ENCODE measurements around the gene IQCK.

The IQCK gene

DNA sequence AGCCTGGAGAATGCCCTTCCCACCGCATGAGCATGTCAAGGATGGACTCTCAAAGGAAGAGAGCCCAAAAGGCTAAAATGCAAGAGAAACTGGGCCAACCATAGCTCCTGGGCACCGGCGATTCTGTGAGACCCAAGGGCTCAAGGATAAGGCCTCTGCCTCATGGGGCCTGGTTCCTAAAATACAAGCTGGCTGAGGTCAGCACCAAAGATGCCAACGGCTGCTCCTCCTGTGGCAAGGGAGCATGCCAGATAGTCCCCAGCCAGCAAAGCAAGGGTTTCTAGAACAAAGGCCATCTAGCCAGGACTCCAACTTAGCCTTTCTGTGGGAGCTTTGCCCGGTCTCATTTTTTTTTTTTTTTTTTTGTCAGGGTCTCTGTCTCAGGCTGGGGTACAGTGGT is 146.5 kb downstream of the IQCK start:
- Histone ChIP-seq H3K9me3 (ENCODE audit: control insufficient read depth, insufficient read depth, low read depth, low read length) (no peaks in the 10 kb centered on the region), H3K36me3 (ENCODE audit: control insufficient read depth in 2 of 2, insufficient read depth in 1 of 2, low read length in 2 of 2) (peaks cover 0 to 3% of the 10 kb centered on the region in 2 experiments; a peak in 1 of 3 replicates), H3K4me3 (ENCODE audit: low read depth, low read length) (no peak overlapping the region), H3K4me1 (ENCODE audit: control insufficient read depth, insufficient read depth, low read length) (0 out of 2 replicates have a peak, but pooled peaks cover 2% of the 10 kb centered on the region), H3K27ac (ENCODE audit: extremely low read depth, low read depth, low read length) (no peak overlapping the region)
- TF ChIP-seq ZNF211 (tag by site-specific recombination; IDR thresholded peaks at IDR 0.05; ENCODE audit: low read depth), result no peak
- TF ChIP-seq ZNF37A (tag by site-specific recombination; IDR thresholded peaks at IDR 0.05), result no peak
- no peak for TF ChIP-seq ZNF623 (tag by site-specific recombination; IDR thresholded peaks at IDR 0.05)
- no peak for TF ChIP-seq KLF1 (tag by site-specific recombination; IDR thresholded peaks at IDR 0.05)
- TF ChIP-seq, protein P1, sequence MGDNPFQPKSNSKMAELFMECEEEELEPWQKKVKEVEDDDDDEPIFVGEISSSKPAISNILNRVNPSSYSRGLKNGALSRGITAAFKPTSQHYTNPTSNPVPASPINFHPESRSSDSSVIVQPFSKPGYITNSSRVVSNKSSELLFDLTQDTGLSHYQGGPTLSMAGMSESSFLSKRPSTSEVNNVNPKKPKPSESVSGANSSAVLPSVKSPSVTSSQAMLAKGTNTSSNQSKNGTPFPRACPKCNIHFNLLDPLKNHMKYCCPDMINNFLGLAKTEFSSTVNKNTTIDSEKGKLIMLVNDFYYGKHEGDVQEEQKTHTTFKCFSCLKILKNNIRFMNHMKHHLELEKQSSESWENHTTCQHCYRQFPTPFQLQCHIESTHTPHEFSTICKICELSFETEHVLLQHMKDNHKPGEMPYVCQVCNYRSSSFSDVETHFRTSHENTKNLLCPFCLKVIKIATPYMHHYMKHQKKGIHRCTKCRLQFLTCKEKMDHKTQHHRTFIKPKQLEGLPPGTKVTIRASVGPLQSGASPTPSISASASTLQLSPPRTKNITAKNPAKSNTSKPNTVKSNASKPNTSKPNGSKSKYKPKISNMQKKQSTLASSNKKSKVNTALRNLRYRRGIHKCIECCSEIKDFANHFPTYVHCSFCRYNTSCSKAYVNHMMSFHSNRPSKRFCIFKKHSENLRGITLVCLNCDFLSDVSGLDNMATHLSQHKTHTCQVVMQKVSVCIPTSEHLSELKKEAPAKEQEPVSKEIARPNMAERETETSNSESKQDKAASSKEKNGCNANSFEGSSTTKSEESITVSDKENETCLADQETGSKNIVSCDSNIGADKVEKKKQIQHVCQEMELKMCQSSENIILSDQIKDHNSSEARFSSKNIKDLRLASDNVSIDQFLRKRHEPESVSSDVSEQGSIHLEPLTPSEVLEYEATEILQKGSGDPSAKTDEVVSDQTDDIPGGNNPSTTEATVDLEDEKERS (tag by site-specific recombination; IDR thresholded peaks at IDR 0.05), result no peak
- no peak for TF ChIP-seq ZNF658 (tag by site-specific recombination; IDR thresholded peaks at IDR 0.05)
- TF ChIP-seq IKZF3 (tag by site-specific recombination; IDR thresholded peaks at IDR 0.05), result no peak
- TF ChIP-seq ZNF677 (tag by site-specific recombination; IDR thresholded peaks at IDR 0.05), result no peak
- TF ChIP-seq, protein P2, sequence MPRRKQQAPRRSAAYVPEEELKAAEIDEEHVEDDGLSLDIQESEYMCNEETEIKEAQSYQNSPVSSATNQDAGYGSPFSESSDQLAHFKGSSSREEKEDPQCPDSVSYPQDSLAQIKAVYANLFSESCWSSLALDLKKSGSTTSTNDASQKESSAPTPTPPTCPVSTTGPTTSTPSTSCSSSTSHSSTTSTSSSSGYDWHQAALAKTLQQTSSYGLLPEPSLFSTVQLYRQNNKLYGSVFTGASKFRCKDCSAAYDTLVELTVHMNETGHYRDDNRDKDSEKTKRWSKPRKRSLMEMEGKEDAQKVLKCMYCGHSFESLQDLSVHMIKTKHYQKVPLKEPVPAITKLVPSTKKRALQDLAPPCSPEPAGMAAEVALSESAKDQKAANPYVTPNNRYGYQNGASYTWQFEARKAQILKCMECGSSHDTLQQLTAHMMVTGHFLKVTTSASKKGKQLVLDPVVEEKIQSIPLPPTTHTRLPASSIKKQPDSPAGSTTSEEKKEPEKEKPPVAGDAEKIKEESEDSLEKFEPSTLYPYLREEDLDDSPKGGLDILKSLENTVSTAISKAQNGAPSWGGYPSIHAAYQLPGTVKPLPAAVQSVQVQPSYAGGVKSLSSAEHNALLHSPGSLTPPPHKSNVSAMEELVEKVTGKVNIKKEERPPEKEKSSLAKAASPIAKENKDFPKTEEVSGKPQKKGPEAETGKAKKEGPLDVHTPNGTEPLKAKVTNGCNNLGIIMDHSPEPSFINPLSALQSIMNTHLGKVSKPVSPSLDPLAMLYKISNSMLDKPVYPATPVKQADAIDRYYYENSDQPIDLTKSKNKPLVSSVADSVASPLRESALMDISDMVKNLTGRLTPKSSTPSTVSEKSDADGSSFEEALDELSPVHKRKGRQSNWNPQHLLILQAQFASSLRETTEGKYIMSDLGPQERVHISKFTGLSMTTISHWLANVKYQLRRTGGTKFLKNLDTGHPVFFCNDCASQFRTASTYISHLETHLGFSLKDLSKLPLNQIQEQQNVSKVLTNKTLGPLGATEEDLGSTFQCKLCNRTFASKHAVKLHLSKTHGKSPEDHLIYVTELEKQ (tag by site-specific recombination; IDR thresholded peaks at IDR 0.05; ENCODE audit: borderline replicate concordance), result no peak
- no peak for TF ChIP-seq ZNF560 (tag by site-specific recombination; IDR thresholded peaks at IDR 0.05; ENCODE audit: borderline replicate concordance)
- no peak for TF ChIP-seq ZNF548 (tag by site-specific recombination; IDR thresholded peaks at IDR 0.05)
- no peak for TF ChIP-seq ZNF561 (tag by site-specific recombination; IDR thresholded peaks at IDR 0.05; ENCODE audit: borderline replicate concordance)
- no peak for TF ChIP-seq KLF10 (tag by site-specific recombination; IDR thresholded peaks at IDR 0.05)
- TF ChIP-seq ZNF175 (tag by site-specific recombination; IDR thresholded peaks at IDR 0.05), result no peak
- no peak for TF ChIP-seq EGR2 (tag by site-specific recombination; IDR thresholded peaks at IDR 0.05; ENCODE audit: low read depth)
- no peak for TF ChIP-seq ZNF645 (tag by site-specific recombination; IDR thresholded peaks at IDR 0.05)
- TF ChIP-seq ZNF654 (tag by site-specific recombination; IDR thresholded peaks at IDR 0.05; ENCODE audit: low read depth), result no peak
- TF ChIP-seq ZNF335 (tag by site-specific recombination; conservative IDR thresholded peaks at IDR 0.05), result no peak
- no peak for TF ChIP-seq ZNF311 (tag by site-specific recombination; IDR thresholded peaks at IDR 0.05; ENCODE audit: borderline replicate concordance)
- CTCF ChIA-PET, result no interaction called here
- POLR2A ChIA-PET, result interaction anchor here (0.6 to 1.0 kb wide), 2 partner anchors 11 to 1064 kb away, joined by 3 read pairs; no protein-coding TSS in a partner anchor

DNA sequence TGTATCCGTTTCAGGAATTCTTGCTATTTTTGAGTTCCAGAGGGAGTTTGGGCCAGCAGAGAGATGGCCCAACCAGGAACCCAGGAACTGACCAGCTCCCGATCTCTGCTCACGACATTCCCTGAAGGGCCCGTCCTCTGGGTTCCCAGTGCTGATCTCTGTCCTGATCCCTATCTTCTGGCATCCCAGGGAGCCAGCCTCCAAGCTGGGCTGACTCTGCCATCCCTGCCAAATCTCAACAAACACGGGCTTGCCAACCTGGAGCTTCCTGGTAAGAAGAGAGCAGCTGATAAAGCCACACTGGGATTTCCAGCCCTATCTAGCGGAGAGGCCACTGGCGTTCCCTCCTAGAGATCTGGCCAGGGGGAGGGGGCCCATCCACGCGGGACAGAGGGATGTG is 150.3 kb downstream of the IQCK start:
- no peaks in the 10 kb centered on the region for H3K4me1 ChIP-seq (ENCODE audit: control insufficient read depth, insufficient read depth, low read length)
- H3K27ac ChIP-seq (ENCODE audit: extremely low read depth, low read depth, low read length), result no peak overlapping the region
- ChIA-PET CTCF (no interaction called here), POLR2A (no interaction called here)
- peaks cover 0 to 16% of the 10 kb centered on the region in 2 experiments; a peak in 1 of 3 replicates for H3K36me3 ChIP-seq (ENCODE audit: control insufficient read depth in 2 of 2, insufficient read depth in 1 of 2, low read length in 2 of 2)
- no peak overlapping the region for H3K4me3 ChIP-seq (ENCODE audit: low read depth, low read length)
- no peaks in the 10 kb centered on the region for H3K9me3 ChIP-seq (ENCODE audit: control insufficient read depth, insufficient read depth, low read depth, low read length)
- no peak for TF ChIP-seq SALL2 (tag by site-specific recombination; IDR thresholded peaks at IDR 0.05; ENCODE audit: borderline replicate concordance)
- TF ChIP-seq ZNF670 (tag by site-specific recombination; IDR thresholded peaks at IDR 0.05; ENCODE audit: low read depth), result no peak
- no peak for TF ChIP-seq PRDM2 (tag by site-specific recombination; IDR thresholded peaks at IDR 0.05; ENCODE audit: borderline replicate concordance)
- no peak for TF ChIP-seq ZNF530 (tag by site-specific recombination; IDR thresholded peaks at IDR 0.05; ENCODE audit: low read depth)

Data from HEK293 (cell line).